GM19023 (cell line): ENCODE results near the gene SLC25A12.
"Not testable (repeated sequence)": the region's sequence is repeated elsewhere in the genome, so short reads cannot be mapped to it uniquely, and the experiment has no call there.

Source experiments
- ATAC-seq: cut with Tn5 transposase; IDR thresholded peaks from one replicate; pipeline ENCODE4 v1.9.1; 2021; ENCODE audit warnings: mild to moderate bottlenecking, moderate library complexity; ENCODE audit not compliant: unreplicated experiment

Gene SLC25A12

GRCh38 chr2:171792886-171793580 is 101.0 kb downstream of the SLC25A12 start:
- no peak for ATAC-seq

GRCh38 chr2:171792157-171792556 is 101.9 kb downstream of the SLC25A12 start:
- ATAC-seq: no peak

GRCh38 chr2:171791361-171791760 is 102.7 kb downstream of the SLC25A12 start:
- no peak for ATAC-seq

GRCh38 chr2:171789956-171790355 is 104.1 kb downstream of the SLC25A12 start:
- ATAC-seq: no peak

GRCh38 chr2:171788316-171788993 is 105.6 kb downstream of the SLC25A12 start:
- no peak for ATAC-seq

GRCh38 chr2:171787333-171788072 is 106.5 kb downstream of the SLC25A12 start:
- no peak for ATAC-seq

- ATAC-seq: no peak
Measured at GRCh38 chr2:171785450-171785849, 108.6 kb downstream of the SLC25A12 start.

GRCh38 chr2:171778515-171778914 is 115.5 kb downstream of the SLC25A12 start:
- no peak for ATAC-seq

GRCh38 chr2:171774581-171774980 is 119.5 kb downstream of the SLC25A12 start:
- ATAC-seq: not testable (repeated sequence)

GRCh38 chr2:171772373-171772772 is 121.7 kb downstream of the SLC25A12 start:
- ATAC-seq: no peak

GRCh38 chr2:171771463-171771862 is 122.6 kb downstream of the SLC25A12 start:
- ATAC-seq: no peak

GRCh38 chr2:171763602-171764001 is 130.4 kb downstream of the SLC25A12 start:
- ATAC-seq: no peak

GRCh38 chr2:171762879-171763573 is 131.0 kb downstream of the SLC25A12 start:
- no peak for ATAC-seq

GRCh38 chr2:171761176-171761575 is 132.9 kb downstream of the SLC25A12 start:
- ATAC-seq: not testable (repeated sequence)

GRCh38 chr2:171758762-171759161 is 135.3 kb downstream of the SLC25A12 start:
- ATAC-seq: not testable (repeated sequence)

- no peak for ATAC-seq
Measured at GRCh38 chr2:171754254-171754939, 139.6 kb downstream of the SLC25A12 start.

- no peak for ATAC-seq
Measured at GRCh38 chr2:171747371-171747770, 146.7 kb downstream of the SLC25A12 start.

- ATAC-seq: no peak
Measured at GRCh38 chr2:171745806-171746205, 148.2 kb downstream of the SLC25A12 start.

- ATAC-seq: no peak
Measured at GRCh38 chr2:171745141-171745540, 148.9 kb downstream of the SLC25A12 start.

- no peak for ATAC-seq
Measured at GRCh38 chr2:171742760-171743159, 151.3 kb downstream of the SLC25A12 start.

- ATAC-seq: no peak
Measured at GRCh38 chr2:171741189-171741588, 152.9 kb downstream of the SLC25A12 start.
